Measurements from ENCODE around the gene PCGF3.

Gene PCGF3

DNA sequence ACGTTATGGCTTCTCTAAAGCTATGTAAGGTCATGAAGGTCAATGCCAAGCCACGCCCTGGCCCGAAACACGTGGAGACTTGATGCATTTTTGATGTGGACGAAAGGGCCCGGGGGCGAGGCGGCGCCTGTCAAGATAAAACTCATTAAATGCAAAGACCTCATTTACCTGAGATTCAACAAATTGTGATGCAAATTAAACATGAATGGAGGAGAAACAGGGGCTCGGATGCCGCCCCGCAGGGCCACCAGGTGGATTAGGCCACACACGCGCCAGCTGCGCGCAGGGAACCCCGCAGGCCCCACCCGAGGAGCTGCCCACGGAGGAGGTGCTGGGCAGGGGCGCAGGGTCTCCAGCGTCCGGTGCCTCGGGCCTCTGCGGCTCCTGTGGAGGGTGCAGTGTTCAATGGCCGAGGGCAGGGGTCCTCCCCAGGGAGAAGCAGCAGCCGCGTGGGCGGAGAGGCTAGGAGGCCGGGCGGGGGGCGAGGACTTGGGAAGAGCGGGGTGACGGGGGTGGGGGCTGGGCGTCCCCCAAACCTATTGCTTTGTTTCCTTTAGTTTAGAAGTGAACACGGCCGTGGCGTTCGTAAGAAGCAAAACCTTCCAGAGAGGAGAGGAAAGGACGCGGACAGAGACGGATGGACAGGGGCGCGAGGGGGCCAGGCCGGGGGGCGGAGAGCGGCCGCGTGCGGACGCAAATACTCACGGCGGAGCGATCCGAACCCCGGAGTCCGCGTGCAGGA lies 79.9 kb downstream of the PCGF3 start:
- no peak for DNase-seq

- DNase-seq = no peak
Measured at GRCh38 chr4:786074-786741, 80.6 kb downstream of the PCGF3 start.

DNA sequence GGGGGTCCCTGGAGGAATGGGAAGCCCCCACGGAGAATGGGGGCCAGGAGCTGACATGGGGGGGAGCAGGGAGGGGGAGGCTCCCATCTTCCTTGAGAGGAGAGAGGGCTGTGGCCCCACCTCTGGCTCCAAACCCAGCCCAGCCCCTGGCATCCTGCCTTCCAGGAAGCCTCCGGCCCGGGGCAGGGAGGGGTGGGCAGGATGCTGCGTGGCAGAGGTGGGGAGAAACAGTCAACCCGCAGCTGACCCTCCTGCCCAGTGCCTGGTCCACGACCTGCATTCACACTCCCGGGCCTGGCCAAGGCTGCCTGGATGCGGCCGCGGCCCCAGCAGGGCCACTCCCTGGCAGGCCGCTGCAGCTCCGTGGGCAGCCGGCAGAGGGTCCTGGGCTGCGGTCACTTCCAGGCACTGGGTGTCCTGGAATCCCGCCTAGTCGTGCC lies 81.2 kb downstream of the PCGF3 start:
- DNase-seq = no peak

- no peak for DNase-seq
Measured at GRCh38 chr4:787561-787981, 81.9 kb downstream of the PCGF3 start.

- no peak for DNase-seq
Measured at GRCh38 chr4:788006-788635, 82.5 kb downstream of the PCGF3 start.

DNA sequence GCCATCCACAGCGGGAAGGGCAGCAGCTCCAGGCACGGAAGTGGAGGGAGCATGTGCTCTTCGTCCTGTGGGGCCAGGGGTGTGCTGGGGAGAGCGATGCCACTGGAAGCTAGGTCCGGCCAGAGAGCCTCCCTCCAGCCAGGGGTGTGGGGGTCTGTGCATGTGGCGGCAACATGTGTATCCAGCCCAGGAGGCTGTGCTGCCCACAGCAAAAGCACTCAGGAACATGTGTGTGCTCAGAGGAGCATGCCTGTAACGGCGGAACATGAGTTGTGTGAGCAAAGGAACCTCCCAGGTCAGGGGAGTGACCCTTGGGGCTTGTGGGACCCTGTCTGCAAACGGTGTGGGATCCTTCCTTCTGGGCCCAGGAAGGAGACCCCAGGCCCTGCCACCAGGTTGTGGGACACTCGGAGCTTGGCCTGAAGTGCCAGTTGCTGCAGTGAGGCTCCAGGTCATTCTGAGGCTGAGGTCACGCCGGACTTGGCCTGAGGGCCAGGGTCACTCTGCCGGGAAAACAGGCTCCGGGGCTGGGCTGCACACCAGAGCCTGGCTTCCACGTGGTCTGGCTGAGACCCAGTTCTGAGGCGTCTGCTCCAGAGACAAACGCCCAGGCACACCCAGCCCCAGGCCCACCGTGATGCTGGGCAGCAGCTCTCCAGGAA lies 83.1 kb downstream of the PCGF3 start:
- DNase-seq = no peak

DNA sequence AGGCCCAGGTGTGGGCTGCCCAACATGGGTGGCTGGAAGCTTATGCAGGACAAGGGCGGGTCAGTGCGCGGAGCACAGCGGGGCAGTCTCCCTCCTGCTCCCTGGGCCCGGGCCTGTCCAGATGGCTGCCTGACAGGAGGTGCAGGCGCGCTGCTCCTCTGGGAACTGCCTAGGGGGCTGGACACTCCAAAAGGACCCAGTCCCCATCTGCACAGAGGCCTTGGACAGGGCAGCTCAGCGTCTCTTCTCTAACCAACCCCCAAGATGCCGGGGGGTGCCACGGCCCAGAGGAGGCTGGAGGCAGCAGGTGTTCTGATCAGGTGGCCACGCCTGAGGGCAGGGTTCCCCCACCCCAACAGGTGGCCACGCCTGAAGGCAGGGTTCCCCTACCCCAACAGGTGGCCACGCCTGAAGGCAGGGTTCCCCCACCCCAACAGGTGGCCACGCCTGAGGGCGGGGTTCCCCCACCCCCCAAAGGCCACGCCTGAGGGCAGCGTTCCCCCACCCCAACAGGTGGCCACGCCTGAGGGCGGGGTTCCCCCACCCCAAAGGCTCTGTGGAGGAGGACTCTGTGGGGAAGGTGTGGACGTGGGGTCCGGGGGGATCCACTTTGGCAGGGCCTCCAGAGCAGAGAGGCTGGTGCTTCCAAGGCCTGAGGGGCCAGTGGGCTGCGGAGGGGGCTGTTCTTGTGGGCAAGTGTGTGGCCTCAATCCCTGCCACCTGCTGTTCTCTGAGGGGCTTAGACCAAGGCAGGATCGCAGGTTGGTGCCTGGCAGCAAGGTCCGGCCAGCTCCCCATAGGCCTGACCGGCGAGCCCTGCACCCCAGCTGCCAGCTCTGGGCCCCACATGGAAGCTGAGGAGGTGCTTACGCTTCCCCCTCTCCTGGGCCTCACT lies 84.2 kb downstream of the PCGF3 start:
- no peak for DNase-seq

DNA sequence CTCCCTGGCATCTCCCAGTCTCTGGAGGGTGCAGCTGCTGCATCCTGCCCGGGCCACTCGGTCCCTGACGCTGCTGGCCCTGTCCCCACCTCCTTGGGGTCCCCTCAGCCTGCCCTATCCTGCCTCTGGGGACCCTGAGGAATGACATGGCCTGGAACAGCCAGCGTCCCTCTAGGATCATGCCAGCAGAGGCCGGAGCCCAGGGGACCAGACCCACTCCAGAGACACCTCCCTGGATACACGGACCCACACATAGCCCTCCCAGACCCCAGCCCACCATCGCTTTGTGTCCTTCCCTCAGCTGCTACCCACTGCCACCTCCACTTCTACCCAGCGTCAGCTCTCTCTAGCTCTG lies 84.8 kb downstream of the PCGF3 start:
- no peak for DNase-seq

GRCh38 chr4:791252-791897 lies 85.7 kb downstream of the PCGF3 start:
- no peak for DNase-seq

DNA sequence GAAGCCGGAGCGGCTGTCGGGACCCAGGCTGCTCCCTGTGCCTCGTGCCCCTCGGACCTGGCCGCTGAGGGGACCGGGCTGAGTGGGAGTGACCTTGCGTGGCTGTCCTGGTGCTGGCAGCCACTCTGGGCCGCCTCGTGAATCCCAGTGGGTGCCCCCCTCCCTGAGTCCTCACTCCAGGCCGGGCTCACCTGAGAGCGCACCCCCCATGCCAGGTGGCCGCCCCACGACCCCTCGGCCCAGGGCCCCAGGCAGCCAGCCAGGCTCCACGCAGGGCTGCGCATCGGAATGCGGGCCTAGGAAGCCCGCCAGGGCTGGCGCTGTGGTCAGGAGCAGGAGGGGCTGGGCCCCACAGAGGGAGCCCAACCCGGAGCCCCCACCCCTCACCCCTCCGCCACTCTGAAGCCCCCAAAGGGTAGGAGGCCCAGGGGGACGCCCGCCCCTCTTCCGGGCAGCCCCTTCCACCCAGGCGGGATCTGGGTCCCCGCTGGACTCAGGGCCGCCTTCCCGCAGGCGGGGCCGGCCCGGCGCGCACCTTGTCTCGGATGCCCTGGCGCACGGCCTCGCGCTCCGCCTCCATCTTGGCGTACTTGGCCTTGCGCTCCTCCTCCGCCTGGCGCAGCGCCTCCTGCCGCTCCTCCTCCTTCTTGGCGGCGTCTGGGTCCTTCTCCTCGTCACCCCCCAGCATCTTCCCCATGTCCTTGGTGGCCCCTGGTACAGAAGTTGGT lies 86.4 kb downstream of the PCGF3 start:
- DNase-seq = no peak

GRCh38 chr4:792626-793092 lies 87.0 kb downstream of the PCGF3 start:
- no peak for DNase-seq

DNA sequence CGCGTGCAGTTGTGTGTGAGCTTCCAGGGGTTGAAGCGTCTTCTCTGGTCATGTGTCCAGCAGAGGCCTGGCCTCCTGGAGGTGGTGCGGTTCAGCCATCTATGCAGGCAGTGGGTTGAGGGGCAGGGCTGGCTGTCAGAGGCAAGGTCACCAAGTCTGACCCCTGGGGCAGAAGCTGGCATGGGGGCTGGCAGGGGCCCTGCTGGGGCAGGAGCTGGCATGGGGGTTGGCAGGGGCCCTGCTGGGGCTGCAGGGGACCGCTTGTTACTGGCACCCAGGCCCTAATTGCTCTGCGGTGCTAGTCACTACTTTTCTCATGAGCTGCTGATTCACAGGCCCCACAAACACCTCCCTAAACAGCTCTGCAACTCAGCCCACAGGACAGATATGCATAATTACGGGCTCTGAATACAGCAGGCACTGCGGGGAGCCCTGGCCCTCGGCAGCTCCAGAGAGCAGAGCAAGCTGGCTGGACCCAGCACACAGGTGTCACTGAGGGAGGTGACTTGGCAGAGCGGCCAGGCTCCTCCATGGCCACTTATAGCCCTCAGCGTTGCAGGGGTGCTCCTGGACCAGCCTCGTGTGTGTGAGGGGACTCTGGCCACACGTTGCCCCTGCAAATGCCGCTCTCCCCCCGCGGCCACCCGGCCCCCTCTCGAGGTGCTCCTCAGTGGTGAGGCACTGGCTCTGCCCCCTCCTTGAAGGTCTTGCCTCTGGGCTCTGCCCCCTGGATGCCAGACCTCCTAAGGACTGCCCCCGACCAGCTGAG lies 87.6 kb downstream of the PCGF3 start:
- DNase-seq = no peak

GRCh38 chr4:793941-794621 lies 88.4 kb downstream of the PCGF3 start:
- no peak for DNase-seq

GRCh38 chr4:794900-795725 lies 89.5 kb downstream of the PCGF3 start:
- DNase-seq = no peak

DNA sequence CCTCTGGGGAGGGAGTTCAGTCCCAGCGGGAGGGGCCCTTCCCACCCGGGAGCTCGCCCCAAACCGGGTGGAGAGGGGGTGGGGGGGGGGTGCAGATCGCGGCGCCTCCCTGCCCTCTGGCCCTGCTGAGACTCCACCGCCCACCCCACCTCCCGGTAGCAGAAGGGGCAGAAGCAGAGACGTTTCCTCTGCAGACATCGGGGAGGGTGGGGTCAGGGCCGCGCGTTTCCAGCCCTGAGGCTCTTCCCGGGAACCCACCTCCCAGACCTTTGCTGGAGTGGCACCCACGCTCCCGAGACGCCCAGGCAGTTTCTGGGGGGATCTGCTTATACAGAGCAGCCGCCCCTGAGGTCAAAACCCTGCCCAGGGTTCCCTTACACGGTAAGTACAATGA lies 90.1 kb downstream of the PCGF3 start:
- DNase-seq = no peak

DNA sequence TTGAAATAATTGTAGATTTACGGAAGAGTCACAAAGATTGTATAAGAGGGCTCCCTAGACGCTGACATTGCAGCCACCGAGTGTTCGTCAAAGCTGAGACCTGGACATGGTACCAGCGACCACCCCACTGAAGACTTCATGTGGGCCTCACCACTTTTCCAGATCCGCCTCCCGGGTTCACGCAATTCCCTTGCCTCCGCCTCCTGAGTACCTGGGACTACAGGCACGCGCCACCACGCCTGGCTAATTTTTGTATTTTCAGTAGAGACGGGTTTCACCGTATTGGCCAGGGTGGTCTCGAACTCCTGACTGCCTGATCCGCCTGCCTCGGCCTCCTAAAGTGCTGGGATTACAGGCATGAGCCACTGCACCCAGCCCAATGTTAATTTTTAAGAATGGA lies 90.6 kb downstream of the PCGF3 start:
- DNase-seq = no peak

DNA sequence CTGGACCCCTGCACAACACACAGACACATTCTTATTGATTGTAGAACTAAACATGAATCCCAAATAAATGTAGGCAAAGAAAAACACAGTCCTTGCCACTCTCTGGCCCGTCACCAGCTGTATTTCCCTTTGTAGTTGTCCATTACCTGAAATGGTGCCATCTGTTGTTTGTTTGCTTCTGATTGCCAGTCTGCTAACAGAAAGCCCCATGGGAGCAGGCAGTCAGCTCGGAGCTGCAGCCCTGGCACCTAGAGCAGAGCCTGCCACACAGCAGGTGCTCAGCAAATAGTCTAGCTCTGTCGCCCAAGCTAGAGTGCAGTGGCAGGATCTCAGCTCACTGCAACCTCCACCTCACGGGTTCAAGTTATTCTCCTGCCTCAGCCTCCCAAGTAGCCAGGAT lies 91.4 kb downstream of the PCGF3 start:
- DNase-seq = no peak

GRCh38 chr4:801436-802124 lies 95.9 kb downstream of the PCGF3 start:
- DNase-seq = no peak
